Small intestine (tissue), 7 donors: Measurements from ENCODE around the gene ABCD3. TPM values are rescaled to one million over a fixed set of nuclear protein-coding genes. Genes with fewer than 3 reads are reported as not detected.
"Not testable (repeated sequence)": the region's sequence is repeated elsewhere in the genome, so short reads cannot be mapped to it uniquely, and the experiment has no call there.

Experiments used
- DNase-seq, 2 donors: peaks; one replicate each; pipeline versions ENCODE4 v3.0.0 to v3.0.0-alpha.2; 2013
- FAIRE-seq: peaks from 2 replicates; lab custom pipeline; 2012; peaks lifted over from hg19 to GRCh38; lab: Jason Lieb, UNC
- H3K27ac ChIP-seq, 3 donors: one replicate each; pipeline ENCODE4 v1.5.1; 2013; ENCODE audit warnings: low read length in 2 of 3, mild to moderate bottlenecking in 2 of 3, control low read depth in 1 of 3, inconsistent platforms in 1 of 3, low read depth in 1 of 3, moderate library complexity in 1 of 3
- H3K27me3 ChIP-seq, 3 donors: one replicate each; pipeline ENCODE4 v1.6.1; 2013; ENCODE audit warnings: low read length in 3 of 3, inconsistent platforms in 1 of 3; ENCODE audit not compliant: control insufficient read depth in 3 of 3, insufficient read depth in 3 of 3
- H3K36me3 ChIP-seq, 3 donors: one replicate each; pipeline ENCODE4 v1.6.1; 2013; ENCODE audit warnings: low read length in 3 of 3, inconsistent platforms in 1 of 3, low read depth in 1 of 3, mild to moderate bottlenecking in 1 of 3, moderate library complexity in 1 of 3; ENCODE audit not compliant: control insufficient read depth in 3 of 3, insufficient read depth in 2 of 3
- H3K4me1 ChIP-seq, 3 donors: one replicate each; pipeline ENCODE4 v1.6.1; 2013; ENCODE audit warnings: low read length in 2 of 3, inconsistent platforms in 1 of 3, low read depth in 1 of 3, mild to moderate bottlenecking in 1 of 3, moderate library complexity in 1 of 3; ENCODE audit not compliant: control insufficient read depth in 3 of 3, insufficient read depth in 2 of 3
- H3K4me3 ChIP-seq, 3 donors: one replicate each; pipeline ENCODE4 v1.5.1; 2013; ENCODE audit warnings: low read length in 3 of 3, control low read depth in 1 of 3, inconsistent platforms in 1 of 3, low read depth in 1 of 3, mild to moderate bottlenecking in 1 of 3, moderate library complexity in 1 of 3
- H3K9me3 ChIP-seq, 2 donors: one replicate each; pipeline ENCODE4 v1.6.1; 2013; ENCODE audit warnings: low read depth in 1 of 2, low read length in 1 of 2; ENCODE audit not compliant: control insufficient read depth in 2 of 2, insufficient read depth in 1 of 2
- WGBS, 3 donors: extraction: QIAGEN DNeasy Blood & Tissue Kit; methylation state at CpG; one replicate each; pipeline ENCODE4 v1.1.7; 2013; 5-methylcytosine and 5-hydroxymethylcytosine counted together
- polyA plus RNA-seq, 4 donors: library from polyadenylated mRNA; stranded (reverse) in 3 of 4; unstranded in 1 of 4; fragments of 200-250 nt in 3 of 4; fragments of 120-200 nt in 1 of 4; gene quantifications; one replicate each; pipeline versions ENCODE4 v1.2.1 to v1.2.3, GENCODE V29; 2013
- donor health status: healthy with polysubstance abuse.
- donor health status: control.
- donor health status: control.
- donor health status: Bipolar disorder and iron deficiency.
- donor health status: healthy.

The ABCD3 gene
- polyA plus RNA-seq, 4 donors = 31.3 to 58.6 (median 38.2) TPM

- H3K4me1 ChIP-seq, H3K36me3 ChIP-seq, FAIRE-seq, H3K27ac ChIP-seq, DNase-seq, H3K27me3 ChIP-seq, H3K4me3 ChIP-seq: not testable (repeated sequence)
- 63 to 65% (median 64%) methylated on average over 5 of the region's 5 CpGs for WGBS, 3 donors
- peaks cover 0 to 19% of the 10 kb centered on the region in 2 donors for H3K9me3 ChIP-seq
These were observed 148.2 kb downstream of the ABCD3 start for GRCh38 chr1:94566436-94566835.

DNA sequence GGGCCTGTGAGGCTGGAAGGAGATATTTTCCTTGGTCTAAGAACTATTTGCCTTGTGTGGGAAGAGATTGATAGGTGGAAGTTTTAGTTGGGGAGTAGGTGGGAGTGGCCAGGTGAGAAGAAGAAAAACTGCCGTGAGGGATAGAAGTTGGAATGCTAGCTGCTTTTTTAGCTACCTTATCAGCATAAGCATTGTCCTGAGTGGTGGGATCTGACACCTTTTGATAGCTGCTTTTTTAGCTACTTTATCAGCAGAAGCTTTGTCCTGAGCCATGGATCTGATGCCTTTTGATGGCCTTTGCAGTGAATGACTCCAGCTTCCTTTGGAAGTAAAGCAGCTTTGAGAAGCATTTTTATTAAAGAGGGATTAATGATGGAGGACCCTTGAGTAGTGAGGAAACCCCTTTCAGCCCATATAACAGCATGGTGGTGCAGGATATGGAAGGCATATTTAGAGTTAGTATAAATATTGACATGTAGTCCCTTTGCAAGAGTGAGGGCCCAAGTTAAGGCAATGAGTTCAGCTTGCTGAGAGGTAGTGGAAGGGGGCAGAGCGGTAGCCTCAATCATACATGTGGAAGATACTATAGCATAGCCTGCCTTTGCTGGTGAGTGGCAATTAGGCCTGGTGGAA is 149.9 kb downstream of the ABCD3 start:
- H3K4me1 ChIP-seq, H3K4me3 ChIP-seq, FAIRE-seq, DNase-seq, H3K36me3 ChIP-seq, H3K27ac ChIP-seq, H3K27me3 ChIP-seq: not testable (repeated sequence)
- peaks cover 0 to 25% of the 10 kb centered on the region in 2 donors for H3K9me3 ChIP-seq
- 95 to 98% (median 96%) methylated on average over 2 of the region's 2 CpGs for WGBS, 3 donors

Other genes with a start within 250 kb of the ABCD3 start
- 1 to 10 TPM in 3 of 4 donors, under 1 TPM in 1; 0.22 to 7.0 (median 3.6) TPM for gene ARHGAP29, start 180.8 kb upstream of the ABCD3 start, polyA plus RNA-seq
- 10 to 100 TPM; 11.0 to 55.4 (median 18.6) TPM for gene F3, start 123.4 kb downstream of the ABCD3 start, polyA plus RNA-seq